ENCODE measurements around the gene PLCL2. TPM values are rescaled to one million over a fixed set of nuclear protein-coding genes. Genes with fewer than 3 reads are reported as not detected.

Gene PLCL2
- total RNA-seq, 1 donor from 2014 or later: 1.6 TPM

- Histone ChIP-seq H3K36me3 (ENCODE audit: control insufficient read depth, insufficient read depth, low read length) (no peaks in the 10 kb centered on the region), H3K27me3 (ENCODE audit: control insufficient read depth, insufficient read depth, low read length) (no peaks in the 10 kb centered on the region), H3K4me3 (ENCODE audit: low read depth, low read length) (no peak overlapping the region)
- no peak for TF ChIP-seq CTCF (IDR thresholded peaks at IDR 0.05; ENCODE audit: insufficient read depth, low read length, severe bottlenecking)
- FAIRE-seq: no peak
- DNase-seq (ENCODE audit: low read depth): no peak
These were observed 150.3 kb downstream of the PLCL2 start for GRCh38 chr3:17035033-17035432.

- Histone ChIP-seq H3K27me3 (ENCODE audit: control insufficient read depth, insufficient read depth, low read length) (no peaks in the 10 kb centered on the region), H3K4me3 (ENCODE audit: low read depth, low read length) (no peak overlapping the region), H3K36me3 (ENCODE audit: control insufficient read depth, insufficient read depth, low read length) (no peaks in the 10 kb centered on the region)
- FAIRE-seq: no peak
- no peak for DNase-seq (ENCODE audit: low read depth)
- TF ChIP-seq CTCF (IDR thresholded peaks at IDR 0.05; ENCODE audit: insufficient read depth, low read length, severe bottlenecking): no peak
These were observed 151.2 kb downstream of the PLCL2 start for GRCh38 chr3:17035966-17036365.

GRCh38 chr3:17038141-17038540 is 153.4 kb downstream of the PLCL2 start:
- Histone ChIP-seq H3K27me3 (ENCODE audit: control insufficient read depth, insufficient read depth, low read length) (no peaks in the 10 kb centered on the region), H3K36me3 (ENCODE audit: control insufficient read depth, insufficient read depth, low read length) (no peaks in the 10 kb centered on the region), H3K4me3 (ENCODE audit: low read depth, low read length) (no peak overlapping the region)
- FAIRE-seq (no peak), DNase-seq (ENCODE audit: low read depth) (no peak)
- no peak for TF ChIP-seq CTCF (IDR thresholded peaks at IDR 0.05; ENCODE audit: insufficient read depth, low read length, severe bottlenecking)

- TF ChIP-seq CTCF (IDR thresholded peaks at IDR 0.05; ENCODE audit: insufficient read depth, low read length, severe bottlenecking): no peak
- DNase-seq (ENCODE audit: low read depth) (peak; percentile 33), FAIRE-seq (no peak)
- Histone ChIP-seq H3K4me3 (ENCODE audit: low read depth, low read length) (no peak overlapping the region), H3K27me3 (ENCODE audit: control insufficient read depth, insufficient read depth, low read length) (no peaks in the 10 kb centered on the region), H3K36me3 (ENCODE audit: control insufficient read depth, insufficient read depth, low read length) (no peaks in the 10 kb centered on the region)
These were observed 154.3 kb downstream of the PLCL2 start for GRCh38 chr3:17038900-17039553.

- H3K4me3 ChIP-seq (ENCODE audit: low read depth, low read length): no peak overlapping the region
- FAIRE-seq (peak; percentile 7), DNase-seq (ENCODE audit: low read depth) (peak; percentile 98)
- no peaks in the 10 kb centered on the region for H3K27me3 ChIP-seq (ENCODE audit: control insufficient read depth, insufficient read depth, low read length)
- no peak for TF ChIP-seq CTCF (IDR thresholded peaks at IDR 0.05; ENCODE audit: insufficient read depth, low read length, severe bottlenecking)
- H3K36me3 ChIP-seq (ENCODE audit: control insufficient read depth, insufficient read depth, low read length): no peaks in the 10 kb centered on the region
These were observed 154.8 kb downstream of the PLCL2 start for GRCh38 chr3:17039594-17039993.

Data from bronchial epithelial cell (primary cell).